Testis (tissue), 3 donors: ENCODE measurements around the gene PRKAR1B. TPM values are rescaled to one million over a fixed set of nuclear protein-coding genes. Genes with fewer than 3 reads are reported as not detected.

Experiments
- DNase-seq: peaks from one replicate; pipeline ENCODE4 v3.0.0-alpha.2; 2019
- H3K27ac ChIP-seq, 2 donors: fragments of 200-600 bp; sonication (generic); one replicate each; pipeline ENCODE4 v1.5.1; 2019
- H3K27me3 ChIP-seq: fragments of 200-600 bp; sonication (generic); one replicate; pipeline ENCODE4 v1.5.1; 2019
- H3K36me3 ChIP-seq: fragments of 200-600 bp; sonication (generic); one replicate; pipeline ENCODE4 v1.5.1; 2017; ENCODE audit warnings: low read depth; ENCODE audit errors: missing control alignments
- H3K4me1 ChIP-seq: fragments of 200-600 bp; sonication (generic); one replicate; pipeline ENCODE4 v1.5.1; 2019
- H3K4me3 ChIP-seq, 2 donors: fragments of 200-600 bp; sonication (generic); one replicate each; pipeline ENCODE4 v1.5.1; 2017 to 2019
- H3K9me3 ChIP-seq: fragments of 200-600 bp; sonication (generic); one replicate; pipeline ENCODE4 v1.5.1; 2017
- CTCF ChIP-seq, 3 experiments: fragments of 450-650 bp in 2 of 3; fragments of 200-600 bp in 1 of 3; sonication (generic) in 1 of 3; IDR thresholded peaks; one replicate each; pipeline ENCODE4 v1.5.1; 2016 to 2019; ENCODE audit warnings: antibody characterized with exemption in 3 of 3, mild to moderate bottlenecking in 2 of 3, moderate library complexity in 1 of 3
- POLR2A ChIP-seq: fragments of 450-650 bp; IDR thresholded peaks from one replicate; pipeline ENCODE4 v1.6.1; 2017; ENCODE audit warnings: antibody characterized with exemption, mild to moderate bottlenecking, moderate library complexity
- WGBS, 2 donors: methylation state at CpG; one replicate each; pipeline ENCODE4 v1.1.5; 2018; 5-methylcytosine and 5-hydroxymethylcytosine counted together
- intact Hi-C: fragments of 100-400 bp; cut with DNase I; formaldehyde crosslinking; loops from one replicate; pipeline ENCODE4 v1.15.1; 2023; ENCODE audit warnings: low total_unique reads
- polyA plus RNA-seq: library from polyadenylated mRNA; stranded (reverse); fragments of 350-450 nt; fragmentation: Illumina TruSeq; extraction: RNeasy Lipid Tissue Mini Kit (QIAGEN cat#74804); gene quantifications from one replicate; pipeline ENCODE4 v1.2.3, GENCODE V29; 2014; ENCODE audit warnings: low read depth, low replicate concordance; ENCODE audit not compliant: insufficient read depth
- total RNA-seq, 2 donors: library from RNA; depleted of rRNA; stranded (reverse); fragments of >200 nt; gene quantifications; one replicate each; pipeline ENCODE4 v1.2.3, GENCODE V29; 2016

The PRKAR1B gene
- total and polyA plus RNA-seq, 3 donors from 2014 or later, result 27.8 to 35.7 (median 31.3) TPM

DNA sequence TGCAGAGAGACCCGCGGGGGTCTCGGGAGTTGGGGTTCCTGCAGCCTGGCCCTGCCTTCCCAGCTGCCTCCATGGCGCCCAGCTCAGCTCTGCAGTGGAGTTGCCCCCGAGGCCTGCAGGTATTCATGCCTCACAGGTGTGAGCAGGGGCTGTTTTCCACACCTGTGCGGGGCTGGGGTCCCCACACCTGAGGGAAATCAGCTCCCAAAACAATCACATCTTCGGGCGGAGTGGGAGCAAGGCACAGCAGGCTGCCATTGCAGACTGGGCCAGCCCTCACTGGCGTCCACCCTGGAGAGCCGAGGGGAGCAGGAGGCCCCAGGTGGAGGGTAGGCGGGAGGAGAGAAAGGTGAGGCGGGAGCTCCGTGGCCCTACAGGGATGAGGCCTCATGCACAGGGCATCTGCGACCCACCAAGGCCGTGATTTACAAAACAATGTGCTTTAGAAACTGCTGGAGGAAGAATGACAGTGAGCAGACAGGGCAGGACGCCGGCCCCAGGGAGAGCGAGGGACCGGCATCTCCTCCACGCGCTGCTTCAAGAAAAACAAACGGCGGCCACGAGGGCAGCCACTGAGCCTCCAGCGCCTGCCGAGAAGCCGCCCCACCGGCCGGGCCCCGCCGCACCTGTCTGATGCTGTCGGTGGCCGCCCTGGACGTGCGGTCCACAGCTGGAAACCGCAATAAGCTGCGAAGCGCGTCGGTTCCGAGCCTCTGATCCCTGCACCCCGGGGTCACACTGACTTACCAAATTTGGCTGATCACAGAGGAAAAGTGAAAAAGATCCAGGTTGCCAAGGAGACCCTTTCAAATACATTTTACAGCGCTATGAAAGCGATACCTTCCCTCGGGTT lies 154.4 kb downstream of the PRKAR1B start:
- no peak for DNase-seq
- Histone ChIP-seq H3K4me3 (no peak overlapping the region), H3K9me3 (no peaks in the 10 kb centered on the region), H3K36me3 (no peaks in the 10 kb centered on the region), H3K27ac (no peak overlapping the region), H3K27me3 (no peaks in the 10 kb centered on the region), H3K4me1 (peaks cover 24% of the 10 kb centered on the region)
- 87 to 88% methylated on average over 38 to 45 of the region's 45 CpGs for WGBS, 2 donors
- intact Hi-C loops, result no loop called here
- TF ChIP-seq POLR2A (no peak), CTCF (IDR thresholded peaks at IDR 0.05) (no peak)

GRCh38 chr7:571718-572415 lies 155.2 kb downstream of the PRKAR1B start:
- H3K36me3 ChIP-seq, result no peaks in the 10 kb centered on the region

GRCh38 chr7:571096-571717 lies 155.9 kb downstream of the PRKAR1B start:
- Histone ChIP-seq H3K27me3 (no peaks in the 10 kb centered on the region), H3K27ac (no peak overlapping the region), H3K4me3 (no peak overlapping the region), H3K9me3 (no peaks in the 10 kb centered on the region), H3K4me1 (peaks cover 24% of the 10 kb centered on the region), H3K36me3 (no peaks in the 10 kb centered on the region)
- TF ChIP-seq CTCF (IDR thresholded peaks at IDR 0.05), result no peak
- no peak for DNase-seq
- 91 to 94% methylated on average over 33 of the region's 33 CpGs for WGBS, 2 donors
- intact Hi-C loops, result no loop called here

More at GRCh38 chr7:571718-572415, 155.2 kb downstream of the PRKAR1B start:
- DNase-seq, result no peak
- TF ChIP-seq POLR2A (no peak), CTCF (IDR thresholded peaks at IDR 0.05) (no peak)
- no peaks in the 10 kb centered on the region for H3K9me3 ChIP-seq
- peaks cover 24% of the 10 kb centered on the region for H3K4me1 ChIP-seq
- WGBS, 2 donors, result 94 to 100% methylated on average over 5 to 38 of the region's 38 CpGs
- H3K4me3 ChIP-seq, result no peak overlapping the region
- intact Hi-C loops, result no loop called here
- H3K27me3 ChIP-seq, result no peaks in the 10 kb centered on the region
- H3K27ac ChIP-seq, result no peak overlapping the region

DNA sequence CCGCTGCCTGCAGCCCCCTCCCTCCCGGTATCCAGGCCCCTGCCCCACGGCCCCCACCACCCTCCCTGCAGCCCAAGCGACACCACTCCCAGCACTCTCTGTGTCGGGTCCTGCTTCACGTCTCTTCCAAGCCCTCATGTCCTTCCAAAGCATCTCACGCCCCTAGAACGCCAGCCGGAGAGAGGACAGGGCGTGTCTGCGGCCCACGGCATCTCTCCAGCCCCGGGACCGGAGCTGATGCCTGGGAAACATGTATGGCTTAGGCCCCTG lies 156.3 kb downstream of the PRKAR1B start:
- no peak for DNase-seq
- H3K4me3 ChIP-seq, result no peak overlapping the region
- H3K27ac ChIP-seq, result no peak overlapping the region
- H3K4me1 ChIP-seq, result peaks cover 24% of the 10 kb centered on the region
- TF ChIP-seq CTCF (IDR thresholded peaks at IDR 0.05) (no peak), POLR2A (no peak)
- WGBS, 2 donors, result 87 to 95% methylated on average over 14 of the region's 14 CpGs
- H3K27me3 ChIP-seq, result no peaks in the 10 kb centered on the region
- no peaks in the 10 kb centered on the region for H3K9me3 ChIP-seq
- intact Hi-C loops, result no loop called here
- H3K36me3 ChIP-seq, result no peaks in the 10 kb centered on the region
